GM10248 (cell line): ENCODE data around the gene COL1A1.

Experiments used
- CTCF ChIA-PET: fragments of 300-600 bp; sonication (Branson Sonifier 250); formaldehyde crosslinking; extraction: SDS; loops from one replicate; lab custom pipeline; 2021; ENCODE audit warnings: antibody characterized with exemption; lab: Yijun Ruan, JAX
- POLR2A ChIA-PET: fragments of 350-650 bp; sonication (Branson Sonifier 250); formaldehyde crosslinking; extraction: SDS; loops from one replicate; lab custom pipeline; 2020; ENCODE audit warnings: antibody characterized with exemption; lab: Yijun Ruan, JAX
- DNase-seq: peaks from one replicate; pipeline ENCODE4 v3.0.0; 2012; ENCODE audit errors: extremely low spot score
- TF ChIP-seq, protein P1 (sequence below): IDR thresholded peaks from 2 replicates; pipeline ENCODE4 v1.5.1; 2012; ENCODE audit warnings: mild to moderate bottlenecking, low read depth; ENCODE audit errors: extremely low read depth, missing control alignments, control extremely low read depth

COL1A1 gene

DNA sequence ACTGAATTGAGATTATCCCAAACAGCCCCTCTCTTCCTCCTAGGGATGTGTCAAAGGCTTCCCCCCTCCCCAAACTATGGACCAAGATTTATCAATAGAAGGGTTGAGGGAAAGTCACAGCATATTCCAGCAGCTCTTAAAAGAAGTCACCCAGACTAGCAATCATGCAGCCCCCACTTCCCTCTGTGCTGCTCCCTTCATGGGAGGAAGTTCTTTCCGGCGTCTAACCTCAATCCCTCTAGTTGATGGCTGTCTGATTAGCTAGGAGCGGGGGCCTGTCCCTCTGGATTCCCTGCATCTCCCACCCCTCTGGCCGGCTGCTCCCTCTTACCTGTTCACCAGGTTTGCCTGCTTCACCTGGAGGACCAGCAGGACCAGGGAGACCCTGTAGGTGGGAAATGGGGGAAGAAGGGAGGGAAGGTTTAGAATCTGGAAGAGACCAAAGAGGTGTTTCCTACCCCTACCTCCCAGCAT, 9.2 kb downstream of the COL1A1 start:
- DNase-seq = no peak
- CTCF ChIA-PET = interaction anchor here (1.0 to 3.8 kb wide), 6 partner anchors 8 to 205 kb away, joined by 3 to 19 read pairs (median 7); partner anchors contain the start of genes COL1A1 and LRRC59
- POLR2A ChIA-PET = no interaction called here
- TF ChIP-seq, protein P1, sequence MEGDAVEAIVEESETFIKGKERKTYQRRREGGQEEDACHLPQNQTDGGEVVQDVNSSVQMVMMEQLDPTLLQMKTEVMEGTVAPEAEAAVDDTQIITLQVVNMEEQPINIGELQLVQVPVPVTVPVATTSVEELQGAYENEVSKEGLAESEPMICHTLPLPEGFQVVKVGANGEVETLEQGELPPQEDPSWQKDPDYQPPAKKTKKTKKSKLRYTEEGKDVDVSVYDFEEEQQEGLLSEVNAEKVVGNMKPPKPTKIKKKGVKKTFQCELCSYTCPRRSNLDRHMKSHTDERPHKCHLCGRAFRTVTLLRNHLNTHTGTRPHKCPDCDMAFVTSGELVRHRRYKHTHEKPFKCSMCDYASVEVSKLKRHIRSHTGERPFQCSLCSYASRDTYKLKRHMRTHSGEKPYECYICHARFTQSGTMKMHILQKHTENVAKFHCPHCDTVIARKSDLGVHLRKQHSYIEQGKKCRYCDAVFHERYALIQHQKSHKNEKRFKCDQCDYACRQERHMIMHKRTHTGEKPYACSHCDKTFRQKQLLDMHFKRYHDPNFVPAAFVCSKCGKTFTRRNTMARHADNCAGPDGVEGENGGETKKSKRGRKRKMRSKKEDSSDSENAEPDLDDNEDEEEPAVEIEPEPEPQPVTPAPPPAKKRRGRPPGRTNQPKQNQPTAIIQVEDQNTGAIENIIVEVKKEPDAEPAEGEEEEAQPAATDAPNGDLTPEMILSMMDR = no peak

DNA sequence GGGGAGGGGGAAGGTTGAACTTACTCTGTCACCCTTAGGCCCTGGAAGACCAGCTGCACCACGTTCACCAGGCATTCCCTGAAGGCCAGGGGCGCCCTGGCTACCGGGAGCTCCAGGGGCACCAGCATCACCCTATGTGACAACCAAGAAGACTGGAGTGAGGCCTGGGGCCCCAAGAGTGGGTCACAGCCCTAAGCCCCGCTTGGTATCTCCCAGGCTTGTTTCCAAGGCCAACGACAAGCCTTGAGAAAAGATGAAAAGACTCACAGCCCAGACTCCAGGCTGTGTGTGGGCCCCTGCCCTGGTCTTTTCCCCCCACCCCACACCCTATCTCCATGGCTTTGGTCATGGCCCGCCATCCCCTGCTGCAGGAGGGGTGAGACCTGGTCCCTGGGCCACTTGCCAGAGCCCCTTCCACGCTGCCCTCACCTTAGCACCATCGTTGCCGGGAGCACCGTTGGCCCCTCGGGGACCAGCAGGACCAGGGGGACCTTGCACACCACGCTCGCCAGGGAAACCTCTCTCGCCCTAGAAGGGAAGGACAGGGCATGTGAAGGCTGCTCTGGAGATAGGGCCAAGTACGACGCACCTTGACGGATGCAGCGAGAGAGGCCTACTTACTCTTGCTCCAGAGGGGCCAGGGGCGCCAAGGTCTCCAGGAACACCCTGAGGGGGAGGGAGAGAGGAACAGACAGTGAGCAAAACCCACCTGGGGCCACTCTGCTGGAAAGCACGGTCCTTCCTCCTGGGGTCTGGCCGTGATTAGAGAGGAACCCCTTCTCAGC, 9.9 kb downstream of the COL1A1 start:
- TF ChIP-seq, protein P1 = no peak
- ChIA-PET POLR2A (no interaction called here), CTCF (interaction anchor here (1.0 to 3.8 kb wide), 7 partner anchors 9 to 206 kb away, joined by 3 to 19 read pairs (median 7); partner anchors contain the start of genes COL1A1 and LRRC59)
- DNase-seq = no peak

DNA sequence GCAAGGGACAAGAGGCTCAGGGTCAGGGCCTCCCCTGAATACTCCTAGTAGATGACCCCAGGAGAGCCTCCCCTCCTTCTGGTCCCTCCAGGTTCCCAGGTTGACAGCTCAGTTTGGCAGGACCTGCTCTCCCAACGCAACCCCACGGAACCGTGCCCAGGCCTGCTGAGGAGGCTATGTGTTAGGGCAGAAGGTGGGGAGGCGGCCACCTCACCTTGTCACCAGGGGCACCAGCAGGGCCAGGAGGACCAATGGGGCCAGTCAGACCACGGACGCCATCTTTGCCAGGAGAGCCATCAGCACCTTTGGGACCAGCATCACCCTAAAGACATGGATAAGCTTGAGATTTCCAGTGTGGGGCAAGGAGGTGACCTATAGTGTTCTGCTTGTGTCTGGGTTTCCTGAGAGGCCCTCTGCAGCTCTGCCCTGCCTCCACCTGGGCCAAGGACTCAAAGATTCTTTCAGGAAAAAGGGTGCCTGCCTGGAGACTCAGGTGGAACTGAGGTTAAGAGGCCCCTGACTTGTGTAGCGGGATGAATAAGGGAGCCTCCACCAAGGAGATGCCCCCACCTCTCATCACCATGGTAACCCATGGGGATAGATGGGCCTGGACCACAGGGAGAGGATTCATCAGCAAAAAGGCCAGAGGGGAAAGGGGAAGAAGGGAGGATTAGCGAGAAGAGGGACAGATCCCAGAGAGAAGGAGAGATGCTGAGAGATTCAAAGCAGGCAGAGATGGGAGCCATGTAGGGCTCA, 10.7 kb downstream of the COL1A1 start:
- DNase-seq = no peak
- POLR2A ChIA-PET = no interaction called here
- TF ChIP-seq, protein P1 = no peak
- CTCF ChIA-PET = interaction anchor here (1.0 to 3.8 kb wide), 6 partner anchors 10 to 207 kb away, joined by 3 to 19 read pairs (median 7); partner anchors contain the start of genes COL1A1 and LRRC59

DNA sequence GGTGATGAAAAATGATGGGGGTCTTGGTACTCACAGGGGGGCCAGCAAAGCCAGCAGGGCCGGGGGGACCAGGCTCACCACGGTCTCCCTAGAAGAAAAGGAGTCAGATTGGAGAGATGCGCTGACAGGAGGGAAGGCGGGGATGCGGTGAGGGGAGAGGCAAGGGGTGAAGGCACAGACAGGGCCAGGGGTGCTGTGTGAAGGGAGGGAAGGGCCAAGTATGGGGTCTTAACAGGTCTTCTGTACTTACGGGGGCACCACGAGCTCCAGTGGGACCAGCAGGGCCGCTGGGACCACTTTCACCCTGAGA, 11.2 kb downstream of the COL1A1 start:
- POLR2A ChIA-PET = no interaction called here
- CTCF ChIA-PET = interaction anchor here (1.0 to 3.8 kb wide), 6 partner anchors 9 to 207 kb away, joined by 3 to 19 read pairs (median 7); partner anchors contain the start of genes COL1A1 and LRRC59
- TF ChIP-seq, protein P1 = no peak
- no peak for DNase-seq

DNA sequence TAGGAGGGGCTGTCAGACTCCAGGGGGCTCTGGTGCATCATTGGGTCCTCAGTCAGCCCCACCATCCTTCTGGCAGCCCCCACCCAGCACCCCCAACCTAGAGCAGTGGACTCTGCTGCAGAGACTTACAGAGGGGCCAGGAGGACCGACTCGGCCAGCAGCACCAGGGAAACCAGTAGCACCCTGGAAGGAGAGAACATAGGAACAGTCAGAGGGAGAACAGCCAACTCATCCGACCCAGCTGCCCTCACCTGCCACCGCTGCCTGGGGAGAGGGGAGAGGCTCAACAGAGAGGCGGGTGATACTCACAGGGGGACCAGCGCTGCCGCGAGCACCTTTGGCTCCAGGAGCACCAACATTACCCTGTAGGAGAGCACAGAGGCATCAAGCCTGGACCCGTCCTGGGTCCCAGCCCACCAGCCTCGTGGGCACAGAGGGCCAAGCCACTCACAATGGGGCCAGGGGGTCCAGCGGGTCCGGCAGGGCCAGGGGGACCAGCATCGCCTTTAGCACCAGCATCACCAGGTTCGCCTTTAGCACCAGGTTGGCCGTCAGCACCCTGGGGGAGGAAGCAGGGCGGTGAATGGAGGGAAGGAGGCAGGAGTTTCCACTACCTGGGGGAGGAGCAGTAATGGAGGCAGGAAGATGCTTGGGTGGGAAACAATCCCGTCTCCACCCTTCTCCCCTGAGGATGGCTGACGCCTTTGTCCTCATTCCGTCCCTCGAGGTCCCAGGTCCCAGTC, 11.7 kb downstream of the COL1A1 start:
- CTCF ChIA-PET = interaction anchor here (1.1 to 3.8 kb wide), 5 partner anchors 8 to 208 kb away, joined by 3 to 24 read pairs (median 17); partner anchors contain the start of genes COL1A1 and LRRC59
- POLR2A ChIA-PET = no interaction called here
- TF ChIP-seq, protein P1 = no peak
- no peak for DNase-seq
